ENCODE results near the gene DCHS1.

The DCHS1 gene

GRCh38 chr11:6579681-6580080, 75.9 kb downstream of the DCHS1 start:
- no peak for DNase-seq

DNA sequence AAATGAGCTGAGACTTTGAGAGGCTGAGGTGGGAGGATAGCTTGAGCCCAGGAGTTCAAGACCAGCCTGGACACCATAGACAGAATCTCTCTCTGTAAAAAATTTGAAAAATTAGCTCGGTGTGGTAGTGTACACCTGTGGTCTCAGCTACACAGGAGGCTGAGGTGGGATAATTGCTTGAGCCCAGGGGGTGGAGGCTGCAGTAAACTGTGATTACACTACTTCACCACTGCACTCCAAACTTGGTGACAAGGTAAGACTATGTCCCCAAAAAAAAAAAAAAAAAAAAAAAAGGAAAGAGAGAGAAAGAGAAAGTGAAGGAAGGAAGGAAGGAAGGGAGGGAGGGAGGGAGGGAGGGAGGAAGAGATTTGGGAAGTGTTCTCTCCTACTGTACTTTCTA, 77.5 kb downstream of the DCHS1 start:
- DNase-seq, result no peak

- no peak for DNase-seq
These were observed 78.9 kb downstream of the DCHS1 start for GRCh38 chr11:6576471-6577373.

DNA sequence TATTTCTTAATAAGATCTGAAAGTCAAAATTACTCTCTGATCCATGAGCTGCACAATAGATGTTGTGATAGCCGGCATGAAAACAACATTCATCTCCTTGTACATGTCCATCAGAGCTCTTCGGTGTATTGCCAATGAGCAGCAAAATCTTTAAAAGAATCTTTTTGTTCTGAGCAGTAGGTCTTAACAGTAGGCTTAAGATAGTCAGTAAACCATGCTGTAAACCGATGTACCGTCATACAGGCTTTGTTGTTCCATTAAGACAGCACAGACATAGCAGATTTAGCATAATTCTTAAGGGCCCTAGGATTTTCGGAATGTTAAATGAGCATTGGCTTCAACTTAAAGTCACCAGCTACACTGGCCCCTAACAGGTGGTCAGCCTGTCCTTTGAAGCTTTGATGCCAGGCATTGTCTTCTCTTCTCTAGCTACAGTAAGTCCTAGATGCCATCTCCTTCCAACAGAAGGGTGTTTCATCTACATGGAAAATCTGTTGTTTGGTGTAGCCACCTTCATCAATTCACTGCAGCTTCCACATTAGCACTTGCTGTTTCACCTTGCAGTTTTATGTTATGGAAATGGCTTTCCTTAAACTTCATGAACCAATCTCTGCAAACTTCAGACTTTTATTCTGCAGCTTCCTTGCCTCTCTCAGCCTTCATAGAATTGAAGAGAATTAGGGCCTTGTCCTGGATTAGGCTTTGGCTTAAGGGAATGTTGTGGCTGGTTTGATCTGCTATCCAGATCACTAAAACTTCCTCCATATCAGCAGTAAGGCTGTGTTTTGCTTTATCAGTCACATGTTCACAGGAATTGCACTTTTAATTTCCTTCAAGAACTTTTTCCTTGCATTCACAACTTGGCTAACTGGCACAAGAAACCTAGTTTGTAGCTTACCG, 80.5 kb downstream of the DCHS1 start:
- DNase-seq, result no peak

- no peak for DNase-seq
These were observed 83.4 kb downstream of the DCHS1 start for GRCh38 chr11:6572215-6572614.

DNA sequence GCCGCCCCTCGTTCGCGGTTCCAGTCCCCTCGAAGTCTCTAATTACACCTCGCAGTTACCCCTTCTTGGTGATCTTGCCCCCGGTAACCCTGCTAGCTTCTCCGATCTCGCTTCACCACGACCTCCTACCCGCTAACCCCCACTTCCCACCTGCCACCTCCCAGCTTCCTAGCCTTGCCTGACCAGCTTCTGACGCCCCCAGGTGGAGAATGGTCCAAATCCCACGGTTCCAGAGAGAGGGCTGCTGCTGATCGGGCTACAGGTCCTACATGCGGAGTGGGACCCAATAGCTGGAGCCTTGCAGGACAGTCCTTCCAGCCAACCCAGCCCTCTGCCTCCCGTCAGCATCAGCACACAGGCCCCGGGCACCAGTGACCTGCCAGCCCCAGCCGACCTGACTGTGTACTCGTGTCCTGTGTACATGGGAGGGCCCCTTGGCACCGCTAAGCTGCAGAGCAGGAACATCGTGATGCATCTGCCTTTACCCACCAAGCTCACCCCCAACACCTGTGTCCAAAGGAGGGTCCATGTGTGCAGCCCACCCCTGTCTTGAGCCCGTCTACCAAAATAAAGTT, 84.1 kb downstream of the DCHS1 start:
- DNase-seq, result no peak
